ENCODE measurements around the gene SEC22A. TPM values are rescaled to one million over a fixed set of nuclear protein-coding genes. Genes with fewer than 3 reads are reported as not detected.
A peak's percentile ranks its signal among the peaks of the same experiment; 100 is the strongest.

Gene SEC22A
- total and polyA plus RNA-seq, 4 donors: 6.9 to 47.7 (median 11.9) TPM

GRCh38 chr3:123262226-123262625 lies 60.5 kb downstream of the SEC22A start:
- WGBS, 2 donors: 81 to 83% methylated on average over 2 of the region's 2 CpGs
- no peak for TF ChIP-seq CTCF (IDR thresholded peaks at IDR 0.05; ENCODE audit: control extremely low read depth, extremely low read depth)
- no peak overlapping the region for H3K27ac ChIP-seq (ENCODE audit: low read depth in 1 of 2, low read length in 1 of 2)
- H3K4me3 ChIP-seq: no peak overlapping the region
- H3K9me3 ChIP-seq (ENCODE audit: control insufficient read depth in 4 of 4, insufficient read depth in 3 of 4, low read length in 3 of 4): no peaks in the 10 kb centered on the region
- ATAC-seq (ENCODE audit: insufficient read depth, low FRiP score): peak; percentile 41
- H3K9ac ChIP-seq (ENCODE audit: insufficient read depth in 1 of 2, low read length in 2 of 2): peak overlapping the region in 1 of 2 donors; percentile 5
- DNase-seq: peak in 1 of 3 donors; percentile 27
- H3K4me1 ChIP-seq (ENCODE audit: control insufficient read depth in 5 of 5, insufficient read depth in 5 of 5, low read length in 5 of 5): no peaks in the 10 kb centered on the region
- H3K36me3 ChIP-seq (ENCODE audit: control insufficient read depth in 4 of 4, insufficient read depth in 4 of 4, low read length in 4 of 4): peaks cover 4 to 10% (median 6%) of the 10 kb centered on the region in 4 donors
- no peaks in the 10 kb centered on the region for H3K27me3 ChIP-seq (ENCODE audit: control insufficient read depth in 3 of 3, insufficient read depth in 3 of 3, low read length in 2 of 3)

GRCh38 chr3:123262868-123263267 lies 61.1 kb downstream of the SEC22A start:
- H3K9me3 ChIP-seq (ENCODE audit: control insufficient read depth in 4 of 4, insufficient read depth in 3 of 4, low read length in 3 of 4): no peaks in the 10 kb centered on the region
- no peak overlapping the region for H3K27ac ChIP-seq (ENCODE audit: low read depth in 1 of 2, low read length in 1 of 2)
- ATAC-seq (ENCODE audit: insufficient read depth, low FRiP score) (no peak), DNase-seq (no peak)
- WGBS, 2 donors: 86 to 96% methylated on average over 5 of the region's 5 CpGs
- no peak for TF ChIP-seq CTCF (IDR thresholded peaks at IDR 0.05; ENCODE audit: control extremely low read depth, extremely low read depth)
- no peaks in the 10 kb centered on the region for H3K27me3 ChIP-seq (ENCODE audit: control insufficient read depth in 3 of 3, insufficient read depth in 3 of 3, low read length in 2 of 3)
- H3K9ac ChIP-seq (ENCODE audit: insufficient read depth in 1 of 2, low read length in 2 of 2): no peak overlapping the region
- H3K4me1 ChIP-seq (ENCODE audit: control insufficient read depth in 5 of 5, insufficient read depth in 5 of 5, low read length in 5 of 5): no peaks in the 10 kb centered on the region
- peaks cover 3 to 10% (median 6%) of the 10 kb centered on the region in 4 donors for H3K36me3 ChIP-seq (ENCODE audit: control insufficient read depth in 4 of 4, insufficient read depth in 4 of 4, low read length in 4 of 4)
- no peak overlapping the region for H3K4me3 ChIP-seq

GRCh38 chr3:123263941-123264340 lies 62.2 kb downstream of the SEC22A start:
- H3K4me1 ChIP-seq (ENCODE audit: control insufficient read depth in 5 of 5, insufficient read depth in 5 of 5, low read length in 5 of 5): no peaks in the 10 kb centered on the region
- DNase-seq (no peak), ATAC-seq (ENCODE audit: insufficient read depth, low FRiP score) (no peak)
- H3K27ac ChIP-seq (ENCODE audit: low read depth in 1 of 2, low read length in 1 of 2): no peak overlapping the region
- H3K27me3 ChIP-seq (ENCODE audit: control insufficient read depth in 3 of 3, insufficient read depth in 3 of 3, low read length in 2 of 3): no peaks in the 10 kb centered on the region
- no peak overlapping the region for H3K4me3 ChIP-seq
- WGBS, 2 donors: 96 to 98% methylated on average over 2 of the region's 2 CpGs
- H3K36me3 ChIP-seq (ENCODE audit: control insufficient read depth in 4 of 4, insufficient read depth in 4 of 4, low read length in 4 of 4): peaks cover 3 to 15% (median 6%) of the 10 kb centered on the region in 4 donors
- no peaks in the 10 kb centered on the region for H3K9me3 ChIP-seq (ENCODE audit: control insufficient read depth in 4 of 4, insufficient read depth in 3 of 4, low read length in 3 of 4)
- no peak overlapping the region for H3K9ac ChIP-seq (ENCODE audit: insufficient read depth in 1 of 2, low read length in 2 of 2)
- TF ChIP-seq CTCF (IDR thresholded peaks at IDR 0.05; ENCODE audit: control extremely low read depth, extremely low read depth): no peak

GRCh38 chr3:123267821-123268220 lies 66.1 kb downstream of the SEC22A start:
- no peak for ATAC-seq (ENCODE audit: insufficient read depth, low FRiP score)
- peaks cover 4 to 13% (median 8%) of the 10 kb centered on the region in 4 donors for H3K36me3 ChIP-seq (ENCODE audit: control insufficient read depth in 4 of 4, insufficient read depth in 4 of 4, low read length in 4 of 4)
- H3K27ac ChIP-seq (ENCODE audit: low read depth in 1 of 2, low read length in 1 of 2): no peak overlapping the region
- no peaks in the 10 kb centered on the region for H3K27me3 ChIP-seq (ENCODE audit: control insufficient read depth in 3 of 3, insufficient read depth in 3 of 3, low read length in 2 of 3)
- no peak for DNase-seq
- H3K4me3 ChIP-seq: no peak overlapping the region
- no peak for TF ChIP-seq CTCF (IDR thresholded peaks at IDR 0.05; ENCODE audit: control extremely low read depth, extremely low read depth)
- no peaks in the 10 kb centered on the region for H3K9me3 ChIP-seq (ENCODE audit: control insufficient read depth in 4 of 4, insufficient read depth in 3 of 4, low read length in 3 of 4)
- 71 to 91% methylated on average over 2 of the region's 2 CpGs for WGBS, 2 donors
- peaks cover 0 to 4% (median 0%) of the 10 kb centered on the region in 5 donors for H3K4me1 ChIP-seq (ENCODE audit: control insufficient read depth in 5 of 5, insufficient read depth in 5 of 5, low read length in 5 of 5)
- H3K9ac ChIP-seq (ENCODE audit: insufficient read depth in 1 of 2, low read length in 2 of 2): no peak overlapping the region

Measured in lung (tissue), 12 donors.